Neuronal stem cell (in vitro differentiated cells): ENCODE data around the gene RIPOR1.

Experiments used
- DNase-seq: peaks from one replicate; pipeline ENCODE4 v3.0.0-alpha.2; 2013; ENCODE audit warnings: low spot score
- H2AFZ ChIP-seq: one replicate; pipeline ENCODE4 v1.6.1; 2013; ENCODE audit warnings: mild to moderate bottlenecking, low read length, inconsistent platforms
- H2AK5ac ChIP-seq: 2 replicates; pipeline ENCODE4 v1.6.1; 2013; ENCODE audit warnings: low read depth, mild to moderate bottlenecking, inconsistent platforms, low read length, moderate library complexity, mixed read lengths
- H2BK120ac ChIP-seq: 2 replicates; pipeline ENCODE4 v1.6.1; 2013; ENCODE audit warnings: low read depth, mild to moderate bottlenecking, inconsistent platforms, low read length, moderate library complexity, mixed read lengths
- H2BK12ac ChIP-seq: one replicate; pipeline ENCODE4 v1.6.1; 2013; ENCODE audit warnings: low read length, inconsistent platforms
- H2BK15ac ChIP-seq: 2 replicates; pipeline ENCODE4 v1.6.1; 2013; ENCODE audit warnings: mild to moderate bottlenecking, low read length, inconsistent platforms, mixed read lengths
- H2BK5ac ChIP-seq: one replicate; pipeline ENCODE4 v1.6.1; 2013; ENCODE audit warnings: inconsistent platforms, mild to moderate bottlenecking, low read length, moderate library complexity
- H3K14ac ChIP-seq: one replicate; pipeline ENCODE4 v1.6.1; 2013; ENCODE audit warnings: low read length, inconsistent platforms
- H3K18ac ChIP-seq: 2 replicates; pipeline ENCODE4 v1.6.1; 2013; ENCODE audit warnings: low read length, inconsistent platforms
- H3K23ac ChIP-seq: 2 replicates; pipeline ENCODE4 v1.6.1; 2013; ENCODE audit warnings: low read depth, mild to moderate bottlenecking, mixed read lengths, low read length, inconsistent platforms; ENCODE audit not compliant: poor library complexity
- H3K27ac ChIP-seq: replicated peaks from 3 replicates; pipeline ENCODE4 v1.5.1; 2013; ENCODE audit warnings: low read length, inconsistent platforms
- H3K27me3 ChIP-seq, 3 experiments: 2 replicates each; pipeline ENCODE4 v1.6.1; 2013; ENCODE audit warnings: low read length in 3 of 3, mild to moderate bottlenecking in 2 of 3, inconsistent platforms in 1 of 3, low read depth in 1 of 3, mixed read lengths in 1 of 3, moderate library complexity in 1 of 3; ENCODE audit not compliant: control insufficient read depth in 3 of 3, insufficient read depth in 3 of 3
- H3K36me3 ChIP-seq, 2 donors: replicated peaks in 1 of 2; 2 replicates each; pipeline ENCODE4 v1.6.1; 2013; ENCODE audit warnings: low read length in 2 of 2; ENCODE audit not compliant: control insufficient read depth in 2 of 2, insufficient read depth in 2 of 2
- H3K4ac ChIP-seq: 2 replicates; pipeline ENCODE4 v1.6.1; 2013; ENCODE audit warnings: inconsistent platforms, mild to moderate bottlenecking, low read length, moderate library complexity
- H3K4me1 ChIP-seq, 2 donors: 1 replicate in 1 of 2; 2 replicates in 1 of 2; pipeline ENCODE4 v1.6.1; 2013; ENCODE audit warnings: low read length in 2 of 2, low read depth in 1 of 2; ENCODE audit not compliant: control insufficient read depth in 2 of 2, insufficient read depth in 1 of 2
- H3K4me2 ChIP-seq: one replicate; pipeline ENCODE4 v1.6.1; 2013; ENCODE audit warnings: mild to moderate bottlenecking, low read length, inconsistent platforms; ENCODE audit not compliant: insufficient read depth, poor library complexity, severe bottlenecking
- H3K4me3 ChIP-seq, 2 donors: 2 replicates each; pipeline ENCODE4 v1.5.1; 2013; ENCODE audit warnings: low read length in 2 of 2, mild to moderate bottlenecking in 2 of 2, inconsistent platforms in 1 of 2, moderate library complexity in 1 of 2
- H3K79me1 ChIP-seq: one replicate; pipeline ENCODE4 v1.6.1; 2013; ENCODE audit warnings: low read depth, mild to moderate bottlenecking, inconsistent platforms, low read length, moderate library complexity
- H3K9ac ChIP-seq: one replicate; pipeline ENCODE4 v1.6.1; 2013; ENCODE audit warnings: mild to moderate bottlenecking, low read depth, low read length, inconsistent platforms; ENCODE audit not compliant: poor library complexity
- H3K9me3 ChIP-seq, 2 donors: replicated peaks in 1 of 2; 2 replicates each; pipeline versions ENCODE3 to v1.6.1; 2013; ENCODE audit warnings: low read length in 2 of 2, mild to moderate bottlenecking in 2 of 2, inconsistent platforms in 1 of 2, low read depth in 1 of 2, mixed read lengths in 1 of 2, moderate library complexity in 1 of 2; ENCODE audit not compliant: control insufficient read depth in 2 of 2, insufficient read depth in 1 of 2
- H4K8ac ChIP-seq: one replicate; pipeline ENCODE4 v1.6.1; 2013; ENCODE audit warnings: low read depth, mild to moderate bottlenecking, inconsistent platforms, low read length, moderate library complexity
- H4K91ac ChIP-seq: one replicate; pipeline ENCODE4 v1.6.1; 2013; ENCODE audit warnings: low read length, low read depth, mild to moderate bottlenecking, inconsistent platforms; ENCODE audit not compliant: poor library complexity
- WGBS, 2 donors: extraction: QIAGEN DNeasy Blood & Tissue Kit; methylation state at CpG; one replicate each; pipeline ENCODE4 v1.1.7; 2013; ENCODE audit warnings: missing lambda C conversion rate in 2 of 2, mixed read lengths in 1 of 2; ENCODE audit not compliant: insufficient read length in 2 of 2, insufficient replicate concordance in 1 of 2; ENCODE audit errors: extremely low coverage in 2 of 2; 5-methylcytosine and 5-hydroxymethylcytosine counted together

Gene RIPOR1

GRCh38 chr16:67593288-67593687 lies 64.7 kb downstream of the RIPOR1 start:
- Histone ChIP-seq H2AK5ac (no peak overlapping the region), H4K8ac (peak overlapping the region; percentile 70), H3K23ac (no peak overlapping the region), H3K4me2 (no peak overlapping the region), H3K9ac (no peak overlapping the region), H2BK15ac (no peak overlapping the region), H2BK5ac (no peak overlapping the region), H3K14ac (no peak overlapping the region), H3K4me1 (peaks cover 4 to 6% of the 10 kb centered on the region in 2 donors), H3K4me3 (no peak overlapping the region), H3K27me3 (no peaks in the 10 kb centered on the region), H3K36me3 (peaks cover 2 to 34% of the 10 kb centered on the region in 2 donors), H3K4ac (no peak overlapping the region), H2BK120ac (no peak overlapping the region), H2BK12ac (no peak overlapping the region), H4K91ac (no peak overlapping the region), H3K18ac (no peak overlapping the region), H3K79me1 (peaks cover 8% of the 10 kb centered on the region), H2AFZ (no peak overlapping the region), H3K9me3 (no peaks in the 10 kb centered on the region), H3K27ac (no peak overlapping the region)
- DNase-seq: no peak
- no CpG with 5 or more reads among the region's 4 CpGs for WGBS, 2 donors

- H3K9ac ChIP-seq: no peak overlapping the region
- no peaks in the 10 kb centered on the region for H3K9me3 ChIP-seq
- no peak overlapping the region for H3K27ac ChIP-seq
- peaks cover 8% of the 10 kb centered on the region for H3K79me1 ChIP-seq
- no peak overlapping the region for H2BK12ac ChIP-seq
- H3K14ac ChIP-seq: no peak overlapping the region
- no peak for DNase-seq
- H3K4me1 ChIP-seq: peaks cover 4 to 6% of the 10 kb centered on the region in 2 donors
- H2AFZ ChIP-seq: no peak overlapping the region
- H3K4ac ChIP-seq: no peak overlapping the region
- no peaks in the 10 kb centered on the region for H3K27me3 ChIP-seq
- peaks cover 2 to 31% of the 10 kb centered on the region in 2 donors for H3K36me3 ChIP-seq
- H3K18ac ChIP-seq: no peak overlapping the region
- no peak overlapping the region for H2BK15ac ChIP-seq
- H4K8ac ChIP-seq: no peak overlapping the region
- no peak overlapping the region for H4K91ac ChIP-seq
- H2BK5ac ChIP-seq: no peak overlapping the region
- no peak overlapping the region for H3K4me3 ChIP-seq
- H3K23ac ChIP-seq: no peak overlapping the region
- no peak overlapping the region for H2AK5ac ChIP-seq
- no peak overlapping the region for H3K4me2 ChIP-seq
- H2BK120ac ChIP-seq: no peak overlapping the region
Measured at GRCh38 chr16:67593701-67594100, 65.1 kb downstream of the RIPOR1 start.

GRCh38 chr16:67594256-67594915 lies 65.8 kb downstream of the RIPOR1 start:
- Histone ChIP-seq H2AFZ (no peak overlapping the region), H3K23ac (no peak overlapping the region), H3K4me2 (no peak overlapping the region), H2BK15ac (no peak overlapping the region), H3K9ac (no peak overlapping the region), H3K36me3 (peaks cover 2 to 31% of the 10 kb centered on the region in 2 donors), H2BK5ac (no peak overlapping the region), H2AK5ac (no peak overlapping the region), H3K27ac (no peak overlapping the region), H2BK12ac (no peak overlapping the region), H3K18ac (no peak overlapping the region), H3K4me1 (peaks cover 4 to 6% of the 10 kb centered on the region in 2 donors), H3K9me3 (no peaks in the 10 kb centered on the region), H4K8ac (no peak overlapping the region), H3K4ac (no peak overlapping the region), H3K4me3 (no peak overlapping the region), H3K27me3 (no peaks in the 10 kb centered on the region), H4K91ac (no peak overlapping the region), H3K79me1 (peaks cover 10% of the 10 kb centered on the region), H2BK120ac (no peak overlapping the region), H3K14ac (no peak overlapping the region)
- no CpG with 5 or more reads among the region's 5 CpGs for WGBS, 2 donors
- DNase-seq: no peak

- H3K79me1 ChIP-seq: peaks cover 10% of the 10 kb centered on the region
- no peak overlapping the region for H3K4ac ChIP-seq
- no peak overlapping the region for H2BK15ac ChIP-seq
- H3K14ac ChIP-seq: no peak overlapping the region
- H3K18ac ChIP-seq: no peak overlapping the region
- no peaks in the 10 kb centered on the region for H3K27me3 ChIP-seq
- no peak overlapping the region for H2BK120ac ChIP-seq
- no peak overlapping the region for H3K4me2 ChIP-seq
- no peak overlapping the region for H4K8ac ChIP-seq
- no peak overlapping the region for H2AFZ ChIP-seq
- no peak overlapping the region for H2BK5ac ChIP-seq
- WGBS, 2 donors: no CpG with 5 or more reads among the region's 1 CpG
- peaks cover 0 to 31% of the 10 kb centered on the region in 2 donors for H3K36me3 ChIP-seq
- H4K91ac ChIP-seq: no peak overlapping the region
- no peak for DNase-seq
- H3K4me3 ChIP-seq: no peak overlapping the region
- no peaks in the 10 kb centered on the region for H3K9me3 ChIP-seq
- no peak overlapping the region for H2AK5ac ChIP-seq
- no peak overlapping the region for H3K23ac ChIP-seq
- H3K4me1 ChIP-seq: peaks cover 4 to 6% of the 10 kb centered on the region in 2 donors
- H3K9ac ChIP-seq: no peak overlapping the region
- no peak overlapping the region for H3K27ac ChIP-seq
- H2BK12ac ChIP-seq: no peak overlapping the region
Measured at GRCh38 chr16:67594956-67595355, 66.3 kb downstream of the RIPOR1 start.
